Esophagus (tissue), 2 donors: ENCODE results near the gene STAM2. TPM values are rescaled to one million over a fixed set of nuclear protein-coding genes. Genes with fewer than 3 reads are reported as not detected.
"Not testable (repeated sequence)": the region's sequence is repeated elsewhere in the genome, so short reads cannot be mapped to it uniquely, and the experiment has no call there.

ENCODE experiments used
- H3K27ac ChIP-seq, 2 donors: one replicate each; pipeline ENCODE4 v1.5.1; 2013; ENCODE audit warnings: low read depth in 2 of 2, mild to moderate bottlenecking in 2 of 2, inconsistent platforms in 1 of 2, low read length in 1 of 2, moderate library complexity in 1 of 2
- H3K27me3 ChIP-seq, 2 donors: one replicate each; pipeline ENCODE4 v1.6.1; 2013; ENCODE audit warnings: low read length in 2 of 2, control low read depth in 1 of 2, mild to moderate bottlenecking in 1 of 2; ENCODE audit not compliant: insufficient read depth in 2 of 2, control insufficient read depth in 1 of 2
- H3K36me3 ChIP-seq, 2 donors: one replicate each; pipeline ENCODE4 v1.6.1; 2013; ENCODE audit warnings: low read length in 1 of 2; ENCODE audit not compliant: control insufficient read depth in 2 of 2, insufficient read depth in 2 of 2
- H3K4me1 ChIP-seq, 2 donors: one replicate each; pipeline ENCODE4 v1.6.1; 2013; ENCODE audit warnings: low read length in 1 of 2; ENCODE audit not compliant: control insufficient read depth in 2 of 2, insufficient read depth in 2 of 2
- H3K4me3 ChIP-seq, 2 donors: one replicate each; pipeline ENCODE4 v1.5.1; 2013; ENCODE audit warnings: low read length in 2 of 2, mild to moderate bottlenecking in 2 of 2, low read depth in 1 of 2, moderate library complexity in 1 of 2
- H3K9me3 ChIP-seq, 2 donors: one replicate each; pipeline ENCODE4 v1.6.1; 2013; ENCODE audit warnings: mild to moderate bottlenecking in 2 of 2, low read depth in 1 of 2, low read length in 1 of 2, moderate library complexity in 1 of 2; ENCODE audit not compliant: control insufficient read depth in 2 of 2, insufficient read depth in 1 of 2
- WGBS, 2 donors: extraction: QIAGEN DNeasy Blood & Tissue Kit; methylation state at CpG; one replicate each; pipeline ENCODE4 v1.1.7; 2013; 5-methylcytosine and 5-hydroxymethylcytosine counted together
- polyA plus RNA-seq, 2 donors: library from polyadenylated mRNA; stranded (reverse); fragments of 200-250 nt; gene quantifications; one replicate each; pipeline ENCODE4 v1.2.3, GENCODE V29; 2013
- donor health status: healthy with polysubstance abuse.
- donor health status: Bipolar disorder and iron deficiency.

STAM2 gene
- polyA plus RNA-seq, 2 donors: 6.6 to 7.3 TPM

GRCh38 chr2:152173831-152174230 is 1.7 kb downstream of the STAM2 start:
- H3K27ac ChIP-seq: peak overlapping the region in 1 of 2 donors; percentile 24
- H3K27me3 ChIP-seq: no peaks in the 10 kb centered on the region
- H3K9me3 ChIP-seq: no peaks in the 10 kb centered on the region
- no peaks in the 10 kb centered on the region for H3K36me3 ChIP-seq
- H3K4me3 ChIP-seq: no peak overlapping the region
- H3K4me1 ChIP-seq: no peaks in the 10 kb centered on the region
- 50 to 54% methylated on average over 2 of the region's 2 CpGs for WGBS, 2 donors

GRCh38 chr2:152172201-152172785 is 3.3 kb downstream of the STAM2 start:
- peak overlapping the region; percentile 31 to 82 for H3K27ac ChIP-seq
- not testable (repeated sequence) for H3K4me3 ChIP-seq, H3K4me1 ChIP-seq, H3K27me3 ChIP-seq, H3K9me3 ChIP-seq, H3K36me3 ChIP-seq
- 74 to 92% methylated on average over 5 of the region's 5 CpGs for WGBS, 2 donors

- H3K27me3 ChIP-seq: no peaks in the 10 kb centered on the region
- 30 to 35% methylated on average over 4 of the region's 4 CpGs for WGBS, 2 donors
- H3K27ac ChIP-seq: peak overlapping the region; percentile 82 to 87
- H3K36me3 ChIP-seq: no peaks in the 10 kb centered on the region
- H3K9me3 ChIP-seq: no peaks in the 10 kb centered on the region
- no peaks in the 10 kb centered on the region for H3K4me1 ChIP-seq
- no peak overlapping the region for H3K4me3 ChIP-seq
Observed at GRCh38 chr2:152171718-152172117, 3.8 kb downstream of the STAM2 start.

- not testable (repeated sequence) for H3K9me3 ChIP-seq, H3K36me3 ChIP-seq, H3K4me1 ChIP-seq, H3K4me3 ChIP-seq, H3K27ac ChIP-seq, H3K27me3 ChIP-seq
- 76 to 84% methylated on average over 7 of the region's 7 CpGs for WGBS, 2 donors
Observed at GRCh38 chr2:152169158-152169557, 6.4 kb downstream of the STAM2 start.

GRCh38 chr2:152167470-152167869 is 8.1 kb downstream of the STAM2 start:
- not testable (repeated sequence) for H3K27ac ChIP-seq, H3K36me3 ChIP-seq, H3K9me3 ChIP-seq, H3K27me3 ChIP-seq, H3K4me1 ChIP-seq, H3K4me3 ChIP-seq
- 65 to 75% methylated on average over 1 of the region's 1 CpG for WGBS, 2 donors

GRCh38 chr2:152167065-152167464 is 8.5 kb downstream of the STAM2 start:
- Histone ChIP-seq H3K27ac (no peak overlapping the region), H3K36me3 (no peaks in the 10 kb centered on the region), H3K9me3 (no peaks in the 10 kb centered on the region), H3K4me3 (no peak overlapping the region), H3K27me3 (no peaks in the 10 kb centered on the region), H3K4me1 (peaks cover 0 to 2% of the 10 kb centered on the region in 2 donors)
- 44 to 49% methylated on average over 2 of the region's 2 CpGs for WGBS, 2 donors

- 34 to 36% methylated on average over 3 of the region's 3 CpGs for WGBS, 2 donors
- Histone ChIP-seq H3K4me1 (peaks cover 0 to 2% of the 10 kb centered on the region in 2 donors), H3K9me3 (no peaks in the 10 kb centered on the region), H3K4me3 (no peak overlapping the region), H3K27me3 (no peaks in the 10 kb centered on the region), H3K36me3 (no peaks in the 10 kb centered on the region), H3K27ac (no peak overlapping the region)
Observed at GRCh38 chr2:152166633-152167032, 8.9 kb downstream of the STAM2 start.

- H3K4me1 ChIP-seq: peaks cover 0 to 2% of the 10 kb centered on the region in 2 donors
- H3K9me3 ChIP-seq: no peaks in the 10 kb centered on the region
- H3K27ac ChIP-seq: no peak overlapping the region
- H3K4me3 ChIP-seq: no peak overlapping the region
- 90 to 91% methylated on average over 7 of the region's 7 CpGs for WGBS, 2 donors
- no peaks in the 10 kb centered on the region for H3K27me3 ChIP-seq
- H3K36me3 ChIP-seq: no peaks in the 10 kb centered on the region
Observed at GRCh38 chr2:152165780-152166179, 9.8 kb downstream of the STAM2 start.

GRCh38 chr2:152165306-152165705 is 10.3 kb downstream of the STAM2 start:
- Histone ChIP-seq H3K4me1 (peaks cover 0 to 2% of the 10 kb centered on the region in 2 donors), H3K4me3 (no peak overlapping the region), H3K27ac (no peak overlapping the region), H3K36me3 (no peaks in the 10 kb centered on the region), H3K27me3 (no peaks in the 10 kb centered on the region), H3K9me3 (no peaks in the 10 kb centered on the region)
- 84 to 86% methylated on average over 7 of the region's 7 CpGs for WGBS, 2 donors

- H3K27me3 ChIP-seq, H3K4me3 ChIP-seq, H3K27ac ChIP-seq, H3K36me3 ChIP-seq, H3K4me1 ChIP-seq, H3K9me3 ChIP-seq: not testable (repeated sequence)
- 86 to 88% methylated on average over 5 of the region's 5 CpGs for WGBS, 2 donors
Observed at GRCh38 chr2:152163669-152164068, 11.9 kb downstream of the STAM2 start.
